Activated CD8-positive, alpha-beta T cell treated with anti-CD3 and anti-CD28 coated beads for 36 hours (primary cell): ENCODE results near the gene CACNA1C. TPM values are rescaled to one million over a fixed set of nuclear protein-coding genes. Genes with fewer than 3 reads are reported as not detected.

Experiments
- ATAC-seq: fragments of 200-7000 bp; cut with Tn5 transposase; one replicate; pipeline ENCODE4 v1.10.0; 2021; ENCODE audit warnings: mild to moderate bottlenecking, moderate library complexity
- CTCF ChIA-PET: fragments of 350-600 bp; sonication (Branson Sonifier 250); formaldehyde crosslinking; loops from one replicate; lab custom pipeline; 2021; ENCODE audit warnings: antibody characterized with exemption; lab: Charles Lee
- POLR2A ChIA-PET: fragments of 350-600 bp; sonication (Branson Sonifier 250); formaldehyde crosslinking; loops from one replicate; lab custom pipeline; 2021; ENCODE audit warnings: antibody characterized with exemption; lab: Charles Lee
- DNase-seq: peaks from one replicate; pipeline ENCODE4 v3.0.0-alpha.2; 2020
- H3K27ac Mint-ChIP-seq: one replicate; pipeline ENCODE4 v1.8.0; 2021; ENCODE audit warnings: mild to moderate bottlenecking, mixed read lengths
- H3K27me3 Mint-ChIP-seq: one replicate; pipeline ENCODE4 v1.8.0; 2021; ENCODE audit warnings: mixed read lengths
- H3K36me3 Mint-ChIP-seq: one replicate; pipeline ENCODE4 v1.8.0; 2021; ENCODE audit warnings: low read depth, mixed read lengths
- H3K4me1 Mint-ChIP-seq: one replicate; pipeline ENCODE4 v1.8.0; 2021; ENCODE audit warnings: low read depth, mixed read lengths
- H3K4me3 Mint-ChIP-seq: one replicate; pipeline ENCODE4 v1.8.0; 2021; ENCODE audit warnings: mild to moderate bottlenecking, moderate library complexity, mixed read lengths
- H3K9me3 Mint-ChIP-seq: one replicate; pipeline ENCODE4 v1.8.0; 2021; ENCODE audit warnings: mixed read lengths
- CTCF ChIP-seq: fragments of 200-600 bp; IDR thresholded peaks from one replicate; pipeline ENCODE4 v1.8.0; 2022; ENCODE audit warnings: antibody characterized with exemption, mild to moderate bottlenecking
- intact Hi-C: fragments of 100-400 bp; cut with micrococcal nuclease; formaldehyde crosslinking; loops from one replicate; pipeline ENCODE4 v1.10.0; 2022
- total RNA-seq, 2 experiments: library from RNA; stranded (reverse); gene quantifications; one replicate each; pipeline ENCODE4 v1.2.3, GENCODE V29; 2021

Gene CACNA1C
- total RNA-seq, 2 experiments from 2014 or later = 0.02 to 0.05 TPM

GRCh38 chr12:2194571-2194970, 141.8 kb downstream of the CACNA1C start:
- no peak for ATAC-seq
- ChIA-PET POLR2A (interaction anchor here (1.6 kb wide), 1 partner anchor 23 kb away, joined by 4 read pairs; no protein-coding TSS in a partner anchor), CTCF (no interaction called here)
- H3K4me3 Mint-ChIP-seq = no peak overlapping the region
- no peak for DNase-seq
- no peak for TF ChIP-seq CTCF
- no peaks in the 10 kb centered on the region for H3K36me3 Mint-ChIP-seq
- intact Hi-C loops = no loop called here
- H3K9me3 Mint-ChIP-seq = no peaks in the 10 kb centered on the region
- no peaks in the 10 kb centered on the region for H3K4me1 Mint-ChIP-seq
- H3K27me3 Mint-ChIP-seq = no peaks in the 10 kb centered on the region
- no peak overlapping the region for H3K27ac Mint-ChIP-seq

GRCh38 chr12:2195085-2195484, 142.3 kb downstream of the CACNA1C start:
- TF ChIP-seq CTCF = no peak

GRCh38 chr12:2198005-2198501, 145.3 kb downstream of the CACNA1C start:
- ATAC-seq (no peak), DNase-seq (no peak)
- Mint-ChIP-seq H3K36me3 (no peaks in the 10 kb centered on the region), H3K4me3 (no peak overlapping the region), H3K9me3 (no peaks in the 10 kb centered on the region), H3K4me1 (no peaks in the 10 kb centered on the region), H3K27ac (no peak overlapping the region), H3K27me3 (peaks cover 3% of the 10 kb centered on the region)
- ChIA-PET POLR2A (interaction anchor here (0.6 kb wide), 1 partner anchor 137 kb away, joined by 3 read pairs; no protein-coding TSS in a partner anchor), CTCF (no interaction called here)
- intact Hi-C loops = no loop called here
- TF ChIP-seq CTCF = no peak

More at GRCh38 chr12:2195085-2195484, 142.3 kb downstream of the CACNA1C start:
- DNase-seq (no peak), ATAC-seq (no peak)
- intact Hi-C loops = no loop called here
- no peaks in the 10 kb centered on the region for H3K9me3 Mint-ChIP-seq
- H3K36me3 Mint-ChIP-seq = no peaks in the 10 kb centered on the region
- H3K27ac Mint-ChIP-seq = no peak overlapping the region
- ChIA-PET POLR2A (interaction anchor here (0.6 to 1.6 kb wide), 2 partner anchors 23 to 435 kb away, joined by 3 to 4 read pairs; no protein-coding TSS in a partner anchor), CTCF (no interaction called here)
- H3K27me3 Mint-ChIP-seq = no peaks in the 10 kb centered on the region
- H3K4me3 Mint-ChIP-seq = no peak overlapping the region
- no peaks in the 10 kb centered on the region for H3K4me1 Mint-ChIP-seq

GRCh38 chr12:2198542-2198941, 145.8 kb downstream of the CACNA1C start:
- POLR2A ChIA-PET = no interaction called here
- peaks cover 3% of the 10 kb centered on the region for H3K27me3 Mint-ChIP-seq
- ATAC-seq (no peak), DNase-seq (no peak)
- no peak overlapping the region for H3K4me3 Mint-ChIP-seq
- H3K9me3 Mint-ChIP-seq = no peaks in the 10 kb centered on the region
- no peaks in the 10 kb centered on the region for H3K4me1 Mint-ChIP-seq
- intact Hi-C loops = no loop called here
- CTCF ChIA-PET = no interaction called here
- no peaks in the 10 kb centered on the region for H3K36me3 Mint-ChIP-seq
- no peak for TF ChIP-seq CTCF
- H3K27ac Mint-ChIP-seq = no peak overlapping the region

GRCh38 chr12:2205996-2206395, 153.2 kb downstream of the CACNA1C start:
- Mint-ChIP-seq H3K9me3 (no peaks in the 10 kb centered on the region), H3K27ac (no peak overlapping the region), H3K4me1 (no peaks in the 10 kb centered on the region), H3K36me3 (no peaks in the 10 kb centered on the region), H3K27me3 (no peaks in the 10 kb centered on the region), H3K4me3 (no peak overlapping the region)
- CTCF ChIA-PET = no interaction called here
- ATAC-seq = no peak
- POLR2A ChIA-PET = no interaction called here
- DNase-seq = no peak
- intact Hi-C loops = no loop called here
- TF ChIP-seq CTCF = no peak
